GM18499 (cell line): Measurements from ENCODE around the gene CARM1.
"Not testable (repeated sequence)": the region's sequence is repeated elsewhere in the genome, so short reads cannot be mapped to it uniquely, and the experiment has no call there.

Source experiments
- ATAC-seq: cut with Tn5 transposase; IDR thresholded peaks from one replicate; pipeline ENCODE4 v1.9.1; 2021; ENCODE audit warnings: moderate number of reproducible peaks; ENCODE audit not compliant: insufficient read depth, unreplicated experiment

The CARM1 gene

GRCh38 chr19:10870955-10871603 lies at the start of gene CARM1:
TSS of gene CARM1 (plus strand) at chr19:10871553. CDS start at chr19:10871703, 150 bp downstream.
- ATAC-seq = peak; percentile 38

GRCh38 chr19:10823690-10824089 lies 47.7 kb upstream of the CARM1 start:
- no peak for ATAC-seq

- no peak for ATAC-seq
Measured at GRCh38 chr19:10826231-10826630, 45.1 kb upstream of the CARM1 start.

- ATAC-seq = no peak
Measured at GRCh38 chr19:10826846-10827245, 44.5 kb upstream of the CARM1 start.

- ATAC-seq = no peak
Measured at GRCh38 chr19:10828981-10829821, 42.2 kb upstream of the CARM1 start.

- ATAC-seq = no peak
Measured at GRCh38 chr19:10829967-10830366, 41.4 kb upstream of the CARM1 start.

- ATAC-seq = no peak
Measured at GRCh38 chr19:10830370-10830769, 41.0 kb upstream of the CARM1 start.

GRCh38 chr19:10830931-10831779 lies 40.2 kb upstream of the CARM1 start:
- no peak for ATAC-seq

GRCh38 chr19:10831987-10832938 lies 39.1 kb upstream of the CARM1 start:
- no peak for ATAC-seq

- no peak for ATAC-seq
Measured at GRCh38 chr19:10832939-10833296, 38.4 kb upstream of the CARM1 start.

- no peak for ATAC-seq
Measured at GRCh38 chr19:10835089-10835753, 36.1 kb upstream of the CARM1 start.

- peak; percentile 52 for ATAC-seq
Measured at GRCh38 chr19:10835754-10836478, 35.4 kb upstream of the CARM1 start, which contains the start of gene TMED1. TSS of gene TMED1 (minus strand) at chr19:10836212. CDS start at chr19:10836191, 21 bp downstream.

- ATAC-seq = no peak
Measured at GRCh38 chr19:10836479-10837330, 34.6 kb upstream of the CARM1 start.

GRCh38 chr19:10837649-10838048 lies 33.7 kb upstream of the CARM1 start:
- not testable (repeated sequence) for ATAC-seq

- ATAC-seq = no peak
Measured at GRCh38 chr19:10838377-10838776, 33.0 kb upstream of the CARM1 start.

- ATAC-seq = no peak
Measured at GRCh38 chr19:10839114-10840050, 32.0 kb upstream of the CARM1 start.
